HG03354 (cell line): ENCODE measurements around the gene HTT.

Experiments used
- ATAC-seq: cut with Tn5 transposase; IDR thresholded peaks from one replicate; pipeline ENCODE4 v1.9.1; 2021; ENCODE audit warnings: mild to moderate bottlenecking; ENCODE audit not compliant: unreplicated experiment, poor library complexity, severe bottlenecking

The HTT gene

DNA sequence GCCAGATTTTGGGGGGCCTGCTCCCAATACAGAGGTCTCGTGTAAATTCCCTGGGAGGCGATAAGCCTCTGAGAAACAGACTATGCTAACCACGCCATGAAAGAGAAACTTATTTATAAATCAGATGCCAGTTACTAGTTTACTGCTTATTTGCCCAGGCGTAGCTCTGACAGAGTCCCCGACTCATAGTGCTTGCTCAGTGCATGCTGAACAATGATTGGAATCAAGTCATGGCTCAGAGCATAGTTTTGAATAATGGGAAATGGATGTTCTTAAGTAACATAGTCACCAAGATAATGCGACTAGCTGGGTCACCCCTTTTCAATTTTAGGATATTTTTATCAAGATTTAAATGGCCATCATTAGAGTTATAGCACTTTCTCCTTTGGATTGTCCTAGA lies 39.9 kb downstream of the HTT start:
- no peak for ATAC-seq

DNA sequence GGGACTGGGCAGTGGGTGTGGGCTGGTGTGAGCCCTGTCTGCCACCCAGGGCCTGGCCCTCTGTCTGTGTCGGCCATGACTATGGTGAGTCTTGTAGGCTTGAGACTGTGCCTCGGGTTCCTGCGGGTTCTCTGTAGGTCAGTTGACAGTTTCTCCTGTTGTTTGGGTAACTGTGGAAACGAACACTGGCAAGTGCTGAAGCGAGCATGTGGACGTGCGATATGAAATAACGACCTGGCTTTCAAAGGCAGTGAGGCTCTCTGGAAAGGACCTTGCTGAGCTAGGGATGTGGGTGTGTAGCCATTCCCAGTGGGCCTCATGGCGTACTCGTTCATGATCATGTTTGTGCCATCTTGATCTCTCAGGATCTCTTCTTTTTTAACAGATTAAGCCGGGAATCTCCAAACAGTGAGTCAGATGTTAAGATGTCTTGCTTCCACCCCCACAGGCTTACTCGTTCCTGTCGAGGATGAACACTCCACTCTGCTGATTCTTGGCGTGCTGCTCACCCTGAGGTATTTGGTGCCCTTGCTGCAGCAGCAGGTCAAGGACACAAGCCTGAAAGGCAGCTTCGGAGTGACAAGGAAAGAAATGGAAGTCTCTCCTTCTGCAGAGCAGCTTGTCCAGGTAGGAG lies 41.3 kb downstream of the HTT start:
- no peak for ATAC-seq

DNA sequence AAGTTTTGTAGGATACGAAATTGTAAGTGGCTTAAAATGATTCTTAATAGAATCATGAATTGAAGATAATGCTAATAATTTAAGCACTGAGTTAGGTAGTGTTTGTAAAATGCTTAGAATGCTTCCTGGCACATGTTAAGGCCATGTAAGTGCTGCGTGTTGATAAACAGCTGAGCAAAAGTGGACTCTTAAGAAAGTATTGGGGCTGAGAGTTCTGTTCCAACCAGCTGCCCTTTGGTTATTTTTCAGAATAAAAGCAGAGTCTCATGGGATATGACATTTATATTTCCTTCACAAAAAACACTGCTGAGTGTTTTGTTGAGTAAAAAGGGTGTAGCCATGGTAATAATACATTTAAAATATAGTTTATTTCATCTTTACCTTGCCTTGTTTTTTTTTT lies 42.5 kb downstream of the HTT start:
- ATAC-seq = no peak

DNA sequence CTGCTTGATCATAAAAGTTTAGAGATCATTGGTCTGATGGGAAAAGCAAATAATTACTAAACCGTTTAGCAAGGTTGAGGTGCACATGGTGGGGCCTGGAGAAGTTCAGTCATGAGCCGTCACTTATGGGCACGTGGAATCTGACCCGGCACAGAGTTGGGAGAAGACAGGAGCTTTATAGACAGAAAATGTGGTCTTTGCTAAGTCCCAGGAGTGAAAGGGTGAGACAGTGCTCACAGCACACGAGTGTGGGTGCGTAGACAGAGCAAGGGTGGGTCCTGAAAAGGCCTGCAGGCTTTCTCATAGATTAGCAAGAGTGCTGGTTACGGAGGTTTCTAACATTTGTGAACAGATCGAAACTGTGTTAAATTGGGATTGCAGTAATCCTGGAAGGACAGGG lies 43.8 kb downstream of the HTT start:
- ATAC-seq = no peak

DNA sequence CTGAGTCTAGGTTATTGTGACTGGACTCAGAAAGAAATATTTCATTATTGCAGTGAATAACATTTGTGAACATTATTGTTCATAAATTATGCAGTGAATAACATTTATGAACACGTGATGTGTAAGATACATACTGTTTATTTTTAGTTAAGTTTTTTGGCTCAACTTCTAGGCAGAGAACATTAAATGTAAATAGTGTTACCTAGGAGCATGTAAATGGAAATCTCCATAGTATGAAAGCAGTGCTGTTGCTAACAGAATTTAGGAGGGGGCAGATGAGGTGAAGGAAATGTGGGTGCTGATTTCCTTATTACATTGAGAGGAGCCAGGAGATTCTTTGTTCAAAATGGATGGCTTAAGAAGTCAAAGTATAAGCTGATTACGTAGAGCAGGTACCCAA lies 45.0 kb downstream of the HTT start:
- no peak for ATAC-seq

DNA sequence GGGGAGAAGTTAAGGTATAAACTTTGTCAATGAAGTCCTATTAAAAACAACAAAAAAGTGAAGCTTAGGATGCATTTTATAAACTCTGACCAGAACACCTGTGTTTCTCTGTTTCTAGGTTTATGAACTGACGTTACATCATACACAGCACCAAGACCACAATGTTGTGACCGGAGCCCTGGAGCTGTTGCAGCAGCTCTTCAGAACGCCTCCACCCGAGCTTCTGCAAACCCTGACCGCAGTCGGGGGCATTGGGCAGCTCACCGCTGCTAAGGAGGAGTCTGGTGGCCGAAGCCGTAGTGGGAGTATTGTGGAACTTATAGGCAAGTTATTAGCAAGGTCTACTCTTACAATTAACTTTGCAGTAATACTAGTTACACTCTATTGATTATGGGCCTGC lies 46.6 kb downstream of the HTT start:
- no peak for ATAC-seq

DNA sequence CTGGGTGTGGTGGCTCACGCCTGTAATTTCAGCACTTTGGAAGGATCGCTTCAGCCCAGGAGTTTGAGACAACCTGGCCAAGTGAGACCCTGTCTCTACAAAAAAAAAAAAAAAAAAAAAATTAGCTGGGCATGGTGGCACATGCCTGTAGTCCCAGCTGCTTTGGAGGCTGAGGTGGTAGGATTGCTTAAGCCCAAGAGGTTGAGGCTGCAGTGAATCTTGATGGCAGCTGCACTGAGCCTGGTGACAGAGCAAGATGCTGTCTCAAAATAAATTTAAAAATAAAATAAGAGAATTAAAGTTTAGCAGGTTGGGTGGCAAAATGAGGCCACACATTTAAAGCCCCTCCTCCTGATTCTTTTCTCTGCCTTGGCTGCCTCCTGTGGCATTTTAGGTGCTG lies 47.1 kb downstream of the HTT start:
- no peak for ATAC-seq

DNA sequence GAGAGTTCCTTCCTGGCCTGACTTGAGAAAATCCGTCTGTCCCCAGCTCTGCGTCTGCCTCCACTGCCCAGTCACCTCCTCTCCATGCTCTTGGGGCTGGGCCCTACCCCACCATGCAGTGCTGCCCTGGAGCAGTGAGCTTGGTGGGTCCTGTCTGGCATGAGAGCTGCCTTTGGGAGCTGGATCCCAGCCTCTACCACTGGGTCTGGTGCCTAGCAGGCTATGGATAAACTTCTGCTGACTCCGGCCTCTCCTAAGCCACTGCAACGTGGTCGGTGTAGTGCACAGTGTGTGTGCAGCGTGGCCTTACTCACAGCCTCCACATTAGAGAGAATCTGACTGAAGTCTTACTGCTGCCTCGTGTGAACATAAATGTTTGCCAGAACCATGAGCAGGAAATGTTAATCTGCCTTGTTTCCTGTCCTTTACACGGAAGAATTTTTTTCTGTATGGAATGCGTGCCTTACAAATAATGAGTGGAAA lies 47.6 kb downstream of the HTT start:
- no peak for ATAC-seq

DNA sequence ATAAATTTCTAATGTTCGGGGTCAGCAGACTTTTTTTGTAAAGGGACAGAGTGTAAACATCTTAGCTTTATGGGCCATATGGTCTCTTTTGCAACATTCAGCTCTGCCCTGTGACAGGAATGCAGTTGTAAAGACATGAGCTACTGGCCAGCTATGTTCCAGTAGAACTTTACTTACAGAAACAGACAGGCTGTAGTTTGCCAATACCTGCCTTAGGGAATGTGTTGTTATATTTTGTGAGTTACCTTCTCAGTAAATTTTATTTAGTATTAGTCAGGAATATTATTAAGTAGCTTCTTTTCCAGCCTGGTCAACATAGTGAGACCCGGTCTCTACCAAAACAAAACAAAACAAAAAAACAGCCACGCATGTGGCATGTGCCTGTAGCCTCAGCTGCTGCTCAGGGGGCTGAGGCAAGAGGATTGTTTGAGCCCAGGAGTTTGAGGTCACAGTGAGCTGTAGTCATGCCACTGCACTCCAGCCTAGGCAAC lies 48.7 kb downstream of the HTT start:
- no peak for ATAC-seq

DNA sequence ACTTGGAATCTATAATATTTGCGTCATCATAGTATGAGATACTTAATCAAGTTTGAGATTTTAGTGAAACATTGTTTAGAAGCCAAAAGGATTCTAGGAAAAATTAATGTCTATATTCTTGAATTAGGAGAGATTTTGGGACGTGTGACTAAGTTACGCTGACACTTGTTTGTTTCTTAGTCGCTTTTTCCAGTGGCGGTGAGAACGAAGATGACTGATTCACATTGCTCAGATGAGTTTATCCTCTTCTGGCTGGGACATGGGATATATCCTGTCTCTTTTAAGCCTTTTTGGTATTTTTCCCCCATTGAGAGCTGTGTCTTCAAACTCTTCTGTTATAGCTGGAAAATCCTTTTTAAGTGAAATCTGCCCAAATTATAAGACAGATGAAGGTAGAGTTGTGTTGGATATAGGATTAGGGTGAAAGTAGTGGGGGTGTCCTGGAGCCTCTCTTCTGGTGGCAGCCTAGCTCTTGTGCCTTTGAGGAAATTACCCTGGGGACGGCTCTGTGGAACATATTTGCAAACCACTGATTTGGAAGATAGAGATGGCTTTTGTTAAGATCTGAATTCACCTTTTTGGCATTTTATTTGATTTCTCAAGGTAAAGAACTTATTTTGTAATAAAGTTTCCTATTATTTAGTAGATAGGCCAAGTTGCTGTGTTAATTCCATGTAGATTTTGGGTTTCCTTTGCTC lies 49.7 kb downstream of the HTT start:
- ATAC-seq = no peak

DNA sequence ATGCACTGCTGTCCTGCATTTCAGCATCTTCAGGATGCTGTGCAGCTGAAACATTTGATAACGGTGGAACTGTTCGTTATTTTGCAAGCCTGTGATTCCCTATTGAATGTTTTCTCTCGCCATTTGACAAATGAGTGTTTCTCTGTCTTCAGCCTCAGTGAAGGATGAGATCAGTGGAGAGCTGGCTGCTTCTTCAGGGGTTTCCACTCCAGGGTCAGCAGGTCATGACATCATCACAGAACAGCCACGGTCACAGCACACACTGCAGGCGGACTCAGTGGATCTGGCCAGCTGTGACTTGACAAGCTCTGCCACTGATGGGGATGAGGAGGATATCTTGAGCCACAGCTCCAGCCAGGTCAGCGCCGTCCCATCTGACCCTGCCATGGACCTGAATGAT lies 52.6 kb downstream of the HTT start:
- ATAC-seq = no peak

DNA sequence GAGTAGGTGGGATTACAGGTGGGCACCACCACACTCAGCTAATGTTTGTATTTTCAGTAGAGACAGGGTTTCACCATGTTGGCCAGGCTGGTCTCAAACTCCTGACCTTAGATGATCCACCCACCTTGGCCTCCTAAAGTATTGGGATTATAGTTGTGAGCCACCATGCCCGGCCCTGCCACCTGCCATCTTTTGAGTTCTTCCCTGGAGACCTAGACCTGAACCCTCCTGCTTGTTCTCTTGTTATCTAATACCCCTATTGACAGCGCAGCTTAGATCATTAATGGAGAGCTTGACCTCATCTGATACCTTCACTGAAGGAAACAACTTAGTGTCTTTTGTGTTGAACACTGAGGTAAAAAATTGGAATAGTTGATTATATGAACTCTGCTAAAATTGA lies 53.6 kb downstream of the HTT start:
- ATAC-seq = no peak

DNA sequence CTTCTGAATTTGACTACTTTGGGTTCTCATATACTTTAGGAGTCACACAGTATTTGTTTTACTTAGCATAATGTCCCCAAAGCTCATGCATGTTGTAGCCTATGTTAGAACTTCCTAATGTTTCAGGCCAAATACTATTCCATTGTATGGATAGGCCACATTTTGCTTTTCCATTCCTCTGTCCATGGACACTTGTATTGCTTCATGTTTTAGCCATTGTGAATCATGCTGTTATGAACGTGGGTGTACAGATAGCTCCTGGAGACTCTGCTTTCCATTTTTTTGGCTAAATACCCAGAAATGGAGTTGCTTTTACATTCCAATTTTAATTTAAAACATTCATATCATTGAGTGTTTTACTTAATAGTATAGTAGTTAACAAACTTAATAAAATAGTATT lies 54.5 kb downstream of the HTT start:
- no peak for ATAC-seq

DNA sequence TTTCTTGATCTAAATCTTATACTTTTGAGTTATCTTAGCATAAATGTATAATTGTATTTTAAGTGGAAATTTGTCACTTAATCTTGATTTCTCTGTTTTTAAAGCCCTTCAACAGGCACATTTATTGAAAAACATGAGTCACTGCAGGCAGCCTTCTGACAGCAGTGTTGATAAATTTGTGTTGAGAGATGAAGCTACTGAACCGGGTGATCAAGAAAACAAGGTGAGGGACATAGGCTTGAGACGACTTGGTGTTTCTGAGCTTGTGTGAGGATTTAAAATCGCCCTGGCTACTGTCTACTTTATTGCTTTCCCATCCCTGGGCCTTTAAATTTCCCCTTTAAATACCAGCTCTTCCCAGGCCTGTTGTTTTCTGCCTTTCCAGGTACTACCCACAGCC lies 55.7 kb downstream of the HTT start:
- ATAC-seq = no peak

DNA sequence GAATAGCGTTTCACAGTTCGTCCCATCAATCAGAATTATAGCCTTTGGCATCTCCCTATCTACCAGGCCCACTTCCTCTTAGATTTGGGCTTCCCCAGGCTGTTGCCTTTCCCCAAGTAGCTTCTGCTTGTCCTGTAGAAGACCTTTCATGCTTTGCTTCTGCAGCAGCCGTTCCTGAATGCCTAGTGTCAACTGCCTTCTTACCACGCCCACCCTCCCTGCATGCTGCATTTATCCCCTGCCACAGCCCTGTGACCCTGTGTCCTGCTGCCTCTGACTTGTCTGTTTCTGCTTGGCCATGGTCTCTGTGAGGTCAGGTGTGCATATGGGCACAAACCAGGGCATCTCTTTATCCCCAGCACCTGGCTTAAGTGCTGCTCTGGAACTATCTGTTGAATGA lies 56.3 kb downstream of the HTT start:
- ATAC-seq = no peak

DNA sequence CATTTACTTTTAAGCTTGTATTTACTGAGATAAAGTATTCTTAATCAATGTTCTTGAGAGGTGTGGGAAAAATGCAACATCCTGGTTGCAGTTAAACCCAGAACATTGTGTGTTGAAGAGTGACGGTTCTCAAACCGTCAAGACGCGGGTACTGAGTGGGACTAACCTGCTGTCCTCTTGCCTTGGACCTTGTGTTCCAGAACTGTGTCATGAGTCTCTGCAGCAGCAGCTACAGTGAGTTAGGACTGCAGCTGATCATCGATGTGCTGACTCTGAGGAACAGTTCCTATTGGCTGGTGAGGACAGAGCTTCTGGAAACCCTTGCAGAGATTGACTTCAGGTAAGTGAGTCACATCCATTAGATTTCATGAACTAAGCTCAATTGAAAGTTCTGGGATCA lies 59.7 kb downstream of the HTT start:
- no peak for ATAC-seq

DNA sequence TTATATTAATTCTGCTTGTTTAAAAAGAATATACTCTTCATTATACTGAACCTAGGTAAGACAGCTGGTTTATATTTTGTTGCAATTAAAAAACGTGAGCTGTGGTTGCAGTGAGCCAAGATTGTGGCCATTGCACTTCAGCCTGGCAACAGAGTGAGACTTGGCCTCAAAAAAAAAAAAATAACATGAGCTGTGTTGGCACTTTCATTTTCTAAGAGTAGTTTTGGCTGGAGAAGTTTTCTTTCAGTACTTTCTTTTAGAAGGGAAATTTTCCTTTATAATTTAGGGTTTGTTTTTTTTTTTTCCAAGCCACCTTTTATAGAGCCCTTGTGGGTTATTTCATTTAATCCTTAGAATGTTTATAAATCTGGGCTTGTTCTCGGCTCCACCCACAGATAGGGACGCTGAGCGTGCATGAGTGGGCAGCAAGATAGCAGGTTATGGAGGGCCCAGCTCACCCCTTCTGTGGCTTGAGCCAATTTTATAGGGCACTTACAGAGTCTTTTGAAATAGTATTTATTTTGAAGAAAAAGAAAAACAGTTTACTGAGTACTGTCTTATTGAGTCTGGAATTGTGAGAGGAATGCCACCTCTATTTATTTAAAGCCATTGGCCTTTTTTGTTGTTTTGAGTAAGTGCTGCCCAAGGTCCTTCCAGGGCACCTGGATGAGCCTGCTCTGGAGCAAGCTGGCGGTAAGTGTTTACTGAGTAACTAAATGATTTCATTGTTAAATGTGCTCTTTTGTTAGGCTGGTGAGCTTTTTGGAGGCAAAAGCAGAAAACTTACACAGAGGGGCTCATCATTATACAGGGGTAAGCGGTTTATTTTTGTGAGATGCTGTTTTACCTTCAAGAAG lies 60.9 kb downstream of the HTT start:
- no peak for ATAC-seq

DNA sequence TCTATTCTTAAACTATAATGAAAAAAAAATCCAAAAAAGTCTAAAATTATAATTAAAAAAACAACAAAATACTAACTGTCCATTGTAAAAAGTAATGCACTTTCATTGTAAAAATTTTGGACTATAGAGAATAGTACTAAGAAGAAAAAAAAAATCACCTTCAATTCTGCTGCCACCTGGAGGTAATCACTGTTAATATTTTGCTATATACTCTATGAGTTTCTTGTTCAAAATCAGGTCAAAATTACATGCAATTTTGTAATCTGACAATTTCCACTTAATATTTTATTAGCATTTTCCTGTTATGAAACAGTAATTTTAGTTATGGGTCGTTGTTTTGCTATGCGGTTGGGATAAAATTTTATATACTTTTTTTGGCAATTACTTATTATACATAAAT lies 62.0 kb downstream of the HTT start:
- ATAC-seq = no peak

DNA sequence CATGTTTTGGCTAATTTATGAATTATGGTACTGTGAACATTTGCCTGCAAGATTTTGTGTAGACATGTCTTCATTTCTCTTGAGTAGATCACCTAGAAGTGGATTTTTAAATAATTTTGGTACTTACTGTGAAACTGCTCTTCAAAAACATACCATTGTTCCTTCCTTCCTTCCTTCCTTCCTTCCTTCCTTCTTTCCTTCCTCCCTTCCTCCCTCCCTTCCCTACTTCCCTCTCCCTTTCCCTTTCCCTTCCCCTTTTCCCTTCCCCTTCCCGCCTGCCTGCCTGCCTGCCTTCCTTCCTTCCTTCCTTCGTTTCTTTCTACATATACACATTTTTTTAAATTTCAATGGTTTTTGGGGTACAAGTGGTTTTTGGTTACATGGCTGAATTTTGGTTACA lies 63.4 kb downstream of the HTT start:
- ATAC-seq = no peak

DNA sequence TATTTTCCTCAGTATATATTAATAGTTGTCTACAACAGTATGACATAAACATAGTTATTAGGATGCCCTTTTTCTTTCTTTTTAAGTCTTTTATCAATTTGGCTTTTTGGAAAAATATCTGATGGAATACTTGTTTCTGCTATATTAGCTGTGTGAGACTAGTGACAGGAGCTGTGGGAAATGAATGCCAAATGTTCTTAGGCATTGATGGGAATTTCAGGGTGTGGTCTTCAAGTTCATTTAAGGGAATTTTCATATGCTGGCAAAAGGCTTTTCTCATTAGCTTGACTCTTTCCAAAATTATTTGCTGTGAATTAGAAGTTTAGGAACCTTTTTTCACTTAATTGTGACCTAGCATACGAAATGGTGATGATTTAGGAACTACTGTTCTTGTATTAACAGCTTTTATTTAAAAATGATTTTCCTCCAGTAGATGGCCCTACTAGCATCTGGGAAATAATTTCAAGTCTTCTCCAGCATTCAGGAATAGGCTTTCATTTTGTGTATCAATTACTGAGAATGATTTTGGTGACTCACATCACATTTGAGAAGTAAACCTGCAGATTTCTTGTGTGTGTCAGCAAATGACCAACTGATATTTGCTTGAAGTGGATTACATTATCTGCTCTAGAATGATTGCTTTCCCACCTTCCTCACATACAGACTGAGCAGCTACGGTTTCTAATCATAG lies 70.9 kb downstream of the HTT start:
- no peak for ATAC-seq
